HG02943 (cell line): ENCODE measurements around the gene PARN.
A peak's percentile ranks its signal among the peaks of the same experiment; 100 is the strongest.
"Not testable (repeated sequence)": the region's sequence is repeated elsewhere in the genome, so short reads cannot be mapped to it uniquely, and the experiment has no call there.

Experiments
- ATAC-seq: cut with Tn5 transposase; IDR thresholded peaks from one replicate; pipeline ENCODE4 v1.9.1; 2021; ENCODE audit warnings: mild to moderate bottlenecking, low read depth, moderate library complexity; ENCODE audit not compliant: unreplicated experiment

PARN gene

GRCh38 chr16:14632693-14633569 lies 2.9 kb upstream of the PARN start, which contains the start of gene BFAR:
BFAR (plus strand) TSS chr16:14632951; CDS start chr16:14644347, 11,396 bp downstream.
- peak; percentile 80 for ATAC-seq

DNA sequence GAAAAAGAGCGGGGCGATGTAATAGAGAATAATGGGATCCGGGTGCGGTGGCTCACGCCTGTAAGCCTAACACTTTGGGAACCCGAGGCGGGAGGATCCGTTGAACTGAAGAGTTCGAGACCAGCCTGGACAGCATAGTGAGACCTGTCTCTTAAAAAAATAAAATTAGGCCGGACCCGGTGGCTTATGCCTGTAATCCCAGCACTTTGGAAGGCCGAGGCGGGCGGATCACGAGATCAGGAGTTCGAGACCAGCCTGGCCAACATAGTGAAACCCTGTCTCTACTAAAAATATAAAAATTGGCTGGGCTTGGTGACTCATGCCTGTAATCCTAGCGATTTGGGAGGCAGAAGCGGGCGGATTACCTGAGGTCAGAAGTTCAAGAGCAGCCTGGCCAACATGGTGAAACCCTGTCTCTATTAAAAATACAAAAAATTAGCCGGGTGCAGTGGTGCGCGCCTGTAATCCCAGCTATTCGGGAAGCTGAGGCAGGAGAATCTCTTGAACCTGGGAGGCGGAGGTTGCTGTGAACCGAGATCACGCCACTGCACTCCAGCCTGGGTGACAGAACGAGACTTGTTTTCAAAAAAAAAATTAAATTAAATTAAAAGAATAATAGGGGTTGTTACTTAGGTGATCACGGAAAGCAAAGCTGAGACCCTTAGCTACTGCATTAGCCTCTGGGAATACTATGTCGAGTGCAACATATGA lies 715 bp upstream of the PARN start:
- ATAC-seq: not testable (repeated sequence)

DNA sequence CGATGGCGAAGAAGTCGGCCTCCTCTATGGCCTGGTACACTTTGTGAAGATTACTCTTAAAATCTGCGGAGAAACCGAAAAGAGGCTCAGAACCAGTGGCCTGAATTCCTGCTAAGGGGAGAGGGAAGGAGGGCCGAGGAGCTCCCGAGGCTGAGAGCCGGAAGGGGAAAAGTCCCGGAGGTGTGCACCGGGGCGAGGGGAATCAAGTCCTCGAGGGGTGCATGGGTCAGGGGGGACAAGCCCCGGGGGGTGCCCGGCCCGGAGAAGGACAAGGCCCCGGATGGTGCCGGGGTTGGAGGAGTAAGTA lies 495 bp downstream of the PARN start:
- no peak for ATAC-seq

DNA sequence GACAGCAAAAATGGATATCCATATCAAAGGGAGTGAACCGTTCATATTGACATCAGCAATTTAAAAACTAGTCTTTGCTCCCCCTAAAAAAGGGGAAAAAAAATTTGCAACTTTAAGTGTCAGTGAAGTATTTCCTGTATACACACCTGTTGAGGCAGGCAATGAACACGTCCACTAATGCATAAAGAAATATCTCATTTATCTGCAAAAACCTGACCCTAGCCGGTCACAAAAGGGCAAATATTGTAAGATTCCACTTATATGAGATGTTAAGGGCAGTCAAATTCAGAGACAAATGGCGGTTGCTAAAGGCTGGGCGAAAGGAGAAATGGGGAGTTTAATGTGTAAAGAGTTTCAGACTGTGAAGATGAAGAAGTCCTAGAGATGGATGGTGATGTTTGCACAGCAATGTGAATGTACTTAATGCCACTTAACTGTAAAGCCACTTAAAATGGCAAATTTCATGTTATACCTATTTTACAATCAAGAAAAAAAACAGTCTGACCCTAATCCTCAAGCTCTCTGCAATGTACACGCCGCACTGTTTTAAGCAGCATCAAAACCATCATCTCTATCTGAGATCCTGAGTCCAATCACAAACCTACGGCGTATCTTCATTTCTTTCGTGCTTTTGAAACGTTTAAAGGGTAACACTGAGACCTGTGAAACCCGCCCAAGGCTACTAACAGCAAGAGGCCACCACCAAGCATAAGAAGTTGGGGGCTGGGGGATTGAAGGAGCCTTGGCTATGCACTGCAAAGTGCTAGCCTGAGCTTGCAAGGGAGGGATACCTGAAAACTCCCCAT lies 1.1 kb downstream of the PARN start:
- ATAC-seq: no peak

DNA sequence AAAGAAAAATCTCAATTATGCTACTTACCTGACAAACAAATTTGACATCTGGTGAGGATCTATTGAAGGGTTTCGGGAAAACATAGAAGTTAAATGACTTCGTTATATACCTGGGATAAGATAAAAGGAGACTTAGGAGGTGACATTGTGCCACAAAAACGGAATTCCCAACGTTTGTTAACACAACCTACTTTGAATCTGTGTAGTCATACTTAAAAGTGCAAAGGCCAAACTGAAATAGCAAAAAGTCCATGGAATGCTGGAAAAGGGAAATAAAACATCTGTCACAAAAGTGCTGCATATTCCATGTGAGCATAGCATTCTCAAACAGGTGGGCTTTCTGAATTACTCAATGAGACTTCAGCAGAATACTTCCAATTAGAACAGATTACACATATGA lies 3.0 kb downstream of the PARN start:
- ATAC-seq: no peak

DNA sequence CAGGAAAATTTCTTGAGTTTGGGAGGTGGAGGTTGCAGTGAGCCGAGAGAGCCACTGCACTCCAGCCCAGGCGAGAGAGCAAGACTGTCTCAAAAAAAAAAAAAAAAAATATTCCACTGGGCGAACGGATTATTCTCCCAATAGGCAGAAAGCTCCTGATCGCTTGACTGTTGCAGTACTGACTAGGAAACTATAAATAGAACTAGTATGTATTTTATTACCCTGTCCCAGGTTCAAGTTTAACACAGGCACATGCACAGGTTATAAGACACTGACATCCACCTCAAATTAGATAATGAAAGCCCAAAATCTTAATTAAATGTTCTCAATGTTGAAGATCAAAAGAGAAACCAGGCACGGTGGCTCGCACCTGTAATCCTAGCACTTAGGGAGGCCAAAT lies 11.5 kb downstream of the PARN start:
- no peak for ATAC-seq

GRCh38 chr16:14616280-14616679 lies 13.8 kb downstream of the PARN start:
- ATAC-seq: no peak

- no peak for ATAC-seq
Observed at GRCh38 chr16:14613991-14614390, 16.1 kb downstream of the PARN start.

DNA sequence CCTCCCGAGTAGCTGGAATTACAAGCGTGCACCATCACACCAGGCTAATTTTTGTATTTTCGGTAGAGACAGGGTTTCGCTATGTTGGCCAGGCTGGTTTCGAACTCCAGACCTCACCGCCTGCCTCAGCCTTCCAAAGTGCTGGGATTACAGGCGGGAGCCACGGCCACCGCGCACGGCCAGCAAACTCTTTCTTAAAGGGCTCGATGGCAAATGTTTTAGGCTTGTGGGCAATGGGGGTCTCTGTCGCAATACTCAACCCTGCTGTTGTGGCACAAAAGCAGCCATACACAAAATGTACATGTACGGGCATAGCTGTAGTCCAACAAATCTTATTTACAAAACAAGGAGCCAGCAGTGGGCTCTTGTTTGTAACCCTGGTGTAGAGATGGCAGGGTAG lies 18.4 kb downstream of the PARN start:
- ATAC-seq: no peak

DNA sequence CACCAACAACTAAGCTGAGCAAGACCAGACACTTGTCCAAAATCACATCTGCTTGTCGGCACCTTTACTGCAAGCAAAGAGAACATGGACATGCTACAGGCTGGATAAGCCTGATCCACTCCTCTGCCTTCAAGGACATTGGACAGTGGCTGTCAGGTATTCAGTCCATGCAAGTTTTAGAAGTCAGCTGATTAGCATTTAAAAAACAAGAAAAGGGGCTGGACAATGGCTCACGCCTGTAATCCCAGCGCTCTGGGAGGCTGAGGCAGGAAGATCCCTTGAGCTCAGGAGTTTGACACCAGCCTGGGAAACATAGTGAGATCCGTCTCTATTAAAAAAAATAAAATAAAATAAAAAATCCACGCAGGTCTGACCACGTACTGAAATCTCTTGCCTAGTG lies 20.3 kb downstream of the PARN start:
- ATAC-seq: no peak

DNA sequence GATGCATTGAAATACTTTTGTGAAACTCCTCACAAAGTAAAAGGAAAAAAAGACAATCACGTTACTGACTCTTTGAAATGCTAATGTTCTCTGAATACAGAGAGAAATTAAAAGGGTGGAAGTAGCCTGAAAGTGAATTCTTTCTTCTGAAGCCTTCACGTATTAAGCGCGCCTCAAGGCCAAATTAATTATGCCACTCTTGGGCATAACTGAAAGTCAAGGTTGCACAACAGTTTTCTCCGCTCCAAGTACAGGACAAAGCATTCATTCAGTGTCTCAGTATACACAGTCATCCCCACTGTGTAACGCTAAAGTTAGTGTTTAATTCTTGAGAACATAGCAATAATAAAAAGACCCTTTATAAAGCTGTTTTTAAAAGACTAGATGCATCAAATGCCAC lies 21.5 kb downstream of the PARN start:
- ATAC-seq: no peak

- no peak for ATAC-seq
Observed at GRCh38 chr16:14608111-14608566, 21.9 kb downstream of the PARN start.

- no peak for ATAC-seq
Observed at GRCh38 chr16:14606102-14606501, 24.0 kb downstream of the PARN start.

DNA sequence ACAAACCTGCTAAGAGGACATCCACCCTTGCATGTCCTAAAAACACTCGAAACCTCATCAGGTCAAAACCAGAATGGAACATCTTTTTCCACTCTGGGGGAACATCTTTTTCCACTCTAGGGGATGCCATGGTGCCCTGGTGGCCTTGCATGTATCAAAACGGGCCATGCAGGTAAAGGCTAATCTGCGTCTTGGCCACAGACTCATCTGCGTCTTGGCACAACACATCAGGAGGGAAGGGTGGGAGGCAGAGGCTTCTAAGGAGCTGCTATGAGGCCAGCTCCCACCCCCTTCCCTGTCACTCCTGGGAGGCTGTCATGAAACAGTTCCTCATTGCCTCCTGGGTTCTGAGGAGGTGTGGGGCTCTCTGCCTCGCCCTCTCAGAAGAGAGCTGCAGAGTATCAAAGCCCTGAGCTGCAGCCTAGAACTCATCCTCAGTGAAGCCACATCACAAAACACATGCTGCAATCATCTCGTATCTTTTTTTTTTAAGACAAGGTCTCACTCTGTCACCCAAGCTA lies 27.6 kb downstream of the PARN start:
- ATAC-seq: no peak

- ATAC-seq: no peak
Observed at GRCh38 chr16:14600164-14600563, 29.9 kb downstream of the PARN start.

- ATAC-seq: no peak
Observed at GRCh38 chr16:14586637-14587305, 43.3 kb downstream of the PARN start.

- ATAC-seq: no peak
Observed at GRCh38 chr16:14585287-14585686, 44.8 kb downstream of the PARN start.

GRCh38 chr16:14580926-14581325 lies 49.1 kb downstream of the PARN start:
- not testable (repeated sequence) for ATAC-seq

DNA sequence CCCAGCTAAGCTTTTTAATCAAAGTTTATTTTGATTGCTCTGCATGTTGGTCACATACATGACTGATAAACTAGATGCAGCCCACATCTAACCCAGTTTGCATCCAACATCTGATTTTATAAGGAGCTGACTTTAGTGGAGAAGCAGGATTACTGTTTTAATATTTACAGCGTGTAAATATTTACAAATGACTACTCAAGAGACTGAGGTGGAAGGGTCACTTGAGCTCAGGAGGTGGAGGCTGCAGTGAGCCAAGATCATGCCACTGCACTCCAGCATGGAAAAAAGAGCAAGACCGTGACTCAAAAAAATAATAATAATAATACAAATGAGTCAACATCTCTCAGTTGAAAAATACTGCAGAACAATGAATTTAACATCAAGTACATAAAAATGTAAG lies 50.8 kb downstream of the PARN start:
- ATAC-seq: no peak

DNA sequence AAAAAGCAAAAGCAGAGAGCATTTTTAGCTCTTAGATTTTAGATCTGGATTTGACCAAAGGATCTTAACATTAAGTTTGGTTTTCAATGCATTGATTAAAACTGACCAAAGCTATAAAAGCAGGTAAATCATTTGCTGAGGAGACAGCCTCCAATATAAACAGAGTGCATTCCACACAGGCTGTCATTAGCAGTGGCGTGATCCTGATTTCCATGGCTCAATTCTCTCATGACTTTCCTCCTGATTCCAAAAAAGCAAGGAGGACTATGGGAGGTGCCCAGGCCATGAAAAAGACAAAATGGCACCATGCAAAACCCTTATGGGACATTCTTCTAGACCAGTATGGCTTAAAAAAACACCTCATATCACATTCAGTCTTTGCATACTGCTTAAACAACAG lies 53.5 kb downstream of the PARN start:
- no peak for ATAC-seq
